GM23338 (cell line): ENCODE data around the gene GABRE. TPM values are rescaled to one million over a fixed set of nuclear protein-coding genes. Genes with fewer than 3 reads are reported as not detected.

Source experiments
- ATAC-seq: fragments of 200-7000 bp; cut with Tn5 transposase; 3 replicates; pipeline ENCODE4 v1.9.1; 2020
- DNase-seq: peaks from one replicate; pipeline ENCODE4 v3.0.0-alpha.2; 2015; ENCODE audit warnings: low spot score
- H2AFZ ChIP-seq: fragments of 200-600 bp; sonication (generic); 2 replicates; pipeline ENCODE4 v1.8.0; 2016; ENCODE audit warnings: antibody characterized with exemption, mild to moderate bottlenecking, moderate library complexity
- H3F3A ChIP-seq: fragments of 200-600 bp; sonication (generic); replicated peaks from 2 replicates; pipeline ENCODE4 v1.8.0; 2017; ENCODE audit warnings: antibody characterized with exemption, mixed run types, low read depth
- H3K27ac ChIP-seq: fragments of 200-600 bp; sonication (generic); 2 replicates; pipeline ENCODE4 v1.6.1; 2016; ENCODE audit warnings: low read depth
- H3K27me3 ChIP-seq: fragments of 200-600 bp; sonication (generic); 2 replicates; pipeline ENCODE4 v1.8.0; 2016; ENCODE audit warnings: mild to moderate bottlenecking, mixed run types, moderate library complexity; ENCODE audit not compliant: insufficient read depth
- H3K36me3 ChIP-seq: fragments of 200-600 bp; sonication (generic); 2 replicates; pipeline ENCODE4 v1.8.0; 2016; ENCODE audit warnings: mild to moderate bottlenecking; ENCODE audit not compliant: insufficient read depth
- H3K4me1 ChIP-seq: fragments of 200-600 bp; sonication (generic); 2 replicates; pipeline ENCODE4 v1.8.0; 2016; ENCODE audit warnings: mild to moderate bottlenecking, moderate library complexity; ENCODE audit not compliant: insufficient read depth
- H3K4me2 ChIP-seq: fragments of 200-600 bp; sonication (generic); 2 replicates; pipeline ENCODE4 v1.7.1; 2017; ENCODE audit warnings: mixed run types
- H3K4me3 ChIP-seq: fragments of 200-600 bp; sonication (generic); 2 replicates; pipeline ENCODE4 v1.6.1; 2016; ENCODE audit warnings: mixed run types
- H3K79me2 ChIP-seq: fragments of 200-600 bp; sonication (generic); replicated peaks from 2 replicates; pipeline ENCODE4 v1.8.0; 2017; ENCODE audit warnings: mild to moderate bottlenecking; ENCODE audit not compliant: insufficient read depth
- H3K9me2 ChIP-seq: fragments of 200-600 bp; sonication (generic); 2 replicates; pipeline ENCODE4 v1.8.0; 2017; ENCODE audit not compliant: insufficient read depth
- H4K20me1 ChIP-seq: fragments of 200-600 bp; sonication (generic); replicated peaks from 2 replicates; pipeline ENCODE4 v1.8.0; 2017; ENCODE audit warnings: mild to moderate bottlenecking; ENCODE audit not compliant: insufficient read depth
- H3K27ac Mint-ChIP-seq: 2 replicates; pipeline ENCODE4 v1.8.0; 2020; ENCODE audit warnings: inconsistent platforms, mild to moderate bottlenecking, moderate library complexity, mixed read lengths
- H3K27me3 Mint-ChIP-seq: 3 replicates; pipeline ENCODE4 v1.8.0; 2022; ENCODE audit warnings: low read depth, mild to moderate bottlenecking, moderate library complexity, mixed read lengths, inconsistent platforms; ENCODE audit not compliant: insufficient read depth, poor library complexity
- H3K36me3 Mint-ChIP-seq: 3 replicates; pipeline ENCODE4 v1.8.0; 2021; ENCODE audit warnings: low read depth, mild to moderate bottlenecking, inconsistent platforms, moderate library complexity, mixed read lengths
- H3K4me1 Mint-ChIP-seq: 3 replicates; pipeline ENCODE4 v1.8.0; 2020; ENCODE audit warnings: mild to moderate bottlenecking, inconsistent platforms, mixed read lengths
- H3K4me3 Mint-ChIP-seq: 3 replicates; pipeline ENCODE4 v1.8.0; 2021; ENCODE audit warnings: moderate library complexity, mild to moderate bottlenecking, inconsistent platforms, mixed read lengths
- H3K9me3 Mint-ChIP-seq: 3 replicates; pipeline ENCODE4 v1.8.0; 2020; ENCODE audit warnings: moderate library complexity, mild to moderate bottlenecking, inconsistent platforms, mixed read lengths
- ETS1 ChIP-seq: IDR thresholded peaks from 2 replicates; pipeline ENCODE4 v1.6.1; 2016; ENCODE audit warnings: antibody characterized with exemption
- EZH2phosphoT487 ChIP-seq: fragments of 200-600 bp; sonication (generic); IDR thresholded peaks from one replicate; pipeline ENCODE4 v1.8.1; 2018; ENCODE audit warnings: antibody characterized with exemption; ENCODE audit not compliant: unreplicated experiment
- NANOG ChIP-seq: IDR thresholded peaks from 2 replicates; pipeline ENCODE4 v1.6.1; 2016; ENCODE audit warnings: antibody characterized with exemption, borderline replicate concordance
- STAT1 ChIP-seq: IDR thresholded peaks from one replicate; pipeline ENCODE4 v1.6.1; 2016; ENCODE audit warnings: antibody characterized with exemption; ENCODE audit not compliant: unreplicated experiment
- ZNF331 ChIP-seq: fragments of 250-450 bp; sonication (Bioruptor Pico); IDR thresholded peaks from 2 replicates; pipeline ENCODE4 v1.5.0; 2020; ENCODE audit warnings: low read depth, mild to moderate bottlenecking, moderate library complexity
- ZNF462 ChIP-seq: fragments of 250-450 bp; sonication (Bioruptor Pico); IDR thresholded peaks from 2 replicates; pipeline ENCODE4 v1.5.0; 2020; ENCODE audit warnings: mild to moderate bottlenecking, moderate library complexity
- polyA plus RNA-seq: library from polyadenylated mRNA; unstranded; fragments of >200 nt; fragmentation: Nextera tagmentation; extraction: Ambion mirVana; gene quantifications from 2 replicates; pipeline ENCODE4 v1.2.1, GENCODE V29; 2016
- total RNA-seq: library from RNA; depleted of rRNA; stranded (reverse); fragments of >200 nt; shearing (Covaris generic); gene quantifications from 2 replicates; pipeline ENCODE4 v1.2.3, GENCODE V29; 2014

The GABRE gene
- total and polyA plus RNA-seq, 2 experiments from 2014 or later = 4.9 to 8.3 TPM

GRCh38 chrX:151973060-151973661, 1.3 kb downstream of the GABRE start (continued):
- TF ChIP-seq ZNF462 (CRISPR knock-in tag) (no peak), EZH2phosphoT487 (no peak), STAT1 (no peak), ETS1 (no peak), ZNF331 (no peak)

- no peak for DNase-seq
Measured at GRCh38 chrX:151970661-151971060, 3.8 kb downstream of the GABRE start.

More at GRCh38 chrX:151970661-151971060, 3.8 kb downstream of the GABRE start:
- Histone ChIP-seq H3K4me1 (peaks cover 5% of the 10 kb centered on the region; the same call in 1 of the 2 replicates), H3K79me2 (0 out of 2 replicates have a peak, but pooled peaks cover 3% of the 10 kb centered on the region), H3K27me3 (peaks cover 17% of the 10 kb centered on the region), H3K4me3 (no peak overlapping the region), H4K20me1 (no peaks in the 10 kb centered on the region), H3F3A (no peaks in the 10 kb centered on the region), H3K27ac (no peak overlapping the region), H2AFZ (no peak overlapping the region), H3K36me3 (no peaks in the 10 kb centered on the region), H3K9me2 (no peaks in the 10 kb centered on the region), H3K4me2 (no peak overlapping the region)
- TF ChIP-seq NANOG = no peak
- TF ChIP-seq ZNF331 = no peak
- ATAC-seq = no peak
- Mint-ChIP-seq H3K4me1 (peaks cover 12% of the 10 kb centered on the region), H3K27ac (no peak overlapping the region), H3K36me3 (peaks cover 19% of the 10 kb centered on the region), H3K27me3 (peaks cover 19% of the 10 kb centered on the region), H3K9me3 (no peaks in the 10 kb centered on the region; the same call in 2 of the 3 replicates), H3K4me3 (no peak overlapping the region)
